C4-2B (cell line): ENCODE results near the gene CPSF4.

ENCODE experiments used
- CTCF ChIP-seq: fragments of 450-650 bp; conservative IDR thresholded peaks from 2 replicates; pipeline ENCODE4 v1.5.1; 2017; ENCODE audit warnings: mild to moderate bottlenecking
- ZFX ChIP-seq: fragments of 450-650 bp; IDR thresholded peaks from 2 replicates; pipeline ENCODE4 v1.6.1; 2017

GRCh38 chr7:99389772-99390171 lies 49.0 kb upstream of the CPSF4 start:
- no peak for TF ChIP-seq CTCF
- TF ChIP-seq ZFX = no peak
